GM18868 (cell line): ENCODE measurements around the gene CNOT1.
"Not testable (repeated sequence)": the region's sequence is repeated elsewhere in the genome, so short reads cannot be mapped to it uniquely, and the experiment has no call there.

Source experiments
- ATAC-seq: cut with Tn5 transposase; IDR thresholded peaks from one replicate; pipeline ENCODE4 v1.9.1; 2021; ENCODE audit warnings: mild to moderate bottlenecking, moderate library complexity; ENCODE audit not compliant: unreplicated experiment

The CNOT1 gene

GRCh38 chr16:58582971-58583765 is 46.5 kb downstream of the CNOT1 start:
- ATAC-seq = no peak

- ATAC-seq = no peak
These were observed 47.5 kb downstream of the CNOT1 start for GRCh38 chr16:58582133-58582532.

DNA sequence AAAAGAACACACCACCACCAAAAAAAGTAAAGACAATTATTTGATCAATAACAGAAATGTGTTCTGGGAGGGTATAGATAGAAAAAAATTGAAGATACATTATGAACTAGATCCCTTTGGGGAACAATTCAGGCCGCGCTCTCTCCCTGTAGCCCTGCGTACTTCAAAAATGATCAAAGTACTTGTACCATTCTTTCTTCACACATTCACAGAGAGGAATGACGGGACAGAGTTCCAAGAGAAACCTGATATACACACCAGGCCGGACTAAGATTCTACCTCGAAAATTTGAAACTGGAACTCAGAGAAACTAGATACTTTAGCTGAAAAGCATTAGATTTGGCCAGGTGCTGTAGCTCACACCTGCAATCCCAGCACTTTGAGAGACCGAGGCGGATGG is 50.0 kb downstream of the CNOT1 start:
- ATAC-seq = no peak

DNA sequence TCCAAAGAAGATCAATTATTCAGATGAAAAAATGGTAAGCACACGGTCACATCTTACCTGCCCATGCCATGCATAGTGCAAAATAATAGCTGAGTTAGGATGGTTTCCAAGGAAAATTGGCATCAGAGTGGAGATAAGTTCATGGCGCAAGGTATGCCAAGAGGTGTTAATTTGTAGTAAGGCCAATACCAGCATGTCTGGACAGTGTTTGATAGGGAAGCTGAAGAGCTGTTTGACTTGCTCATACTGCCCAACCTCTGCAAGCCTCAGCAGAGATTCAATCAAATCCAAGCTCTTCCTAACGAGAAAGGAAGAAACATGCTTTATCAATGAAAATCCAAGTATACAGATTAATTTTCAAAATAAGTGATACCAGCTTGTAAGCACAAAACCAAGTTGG is 51.0 kb downstream of the CNOT1 start:
- ATAC-seq = no peak

DNA sequence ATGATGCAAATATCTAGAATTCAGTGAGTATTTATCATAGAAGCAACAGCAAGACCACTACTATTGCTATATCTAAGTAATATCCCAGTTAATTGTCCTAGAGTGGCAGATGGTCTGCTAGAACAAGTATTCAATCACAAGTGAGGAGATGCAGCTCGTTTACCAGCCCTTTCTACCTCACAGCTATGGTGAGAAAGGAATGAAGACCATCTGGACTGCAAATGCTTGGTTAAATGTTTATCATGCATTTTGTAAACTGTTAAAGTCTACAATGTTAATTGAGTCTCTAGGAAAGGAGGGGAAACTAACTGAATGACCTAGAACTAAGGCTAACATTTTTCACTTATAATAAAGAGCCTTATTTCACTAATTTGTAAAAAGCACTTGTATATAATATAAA is 52.5 kb downstream of the CNOT1 start:
- ATAC-seq = no peak

DNA sequence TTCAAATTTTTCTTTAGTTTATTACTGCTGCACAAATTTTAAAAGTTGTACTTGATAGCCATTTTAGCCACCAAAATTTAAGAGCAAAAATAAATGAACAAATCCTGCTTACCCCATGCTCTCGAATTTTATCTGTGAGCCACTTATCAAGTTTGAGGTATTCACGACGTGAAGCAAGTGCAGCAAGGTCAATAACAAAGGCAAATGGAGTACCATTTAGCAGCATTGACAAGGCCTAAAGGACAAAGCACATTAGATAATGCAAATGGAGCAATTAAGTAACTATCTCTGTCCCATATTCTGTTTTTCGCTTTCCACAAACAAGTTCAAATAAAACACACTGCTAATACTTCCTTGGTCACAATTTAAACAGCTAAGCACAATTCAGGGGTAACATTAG is 54.7 kb downstream of the CNOT1 start:
- no peak for ATAC-seq

DNA sequence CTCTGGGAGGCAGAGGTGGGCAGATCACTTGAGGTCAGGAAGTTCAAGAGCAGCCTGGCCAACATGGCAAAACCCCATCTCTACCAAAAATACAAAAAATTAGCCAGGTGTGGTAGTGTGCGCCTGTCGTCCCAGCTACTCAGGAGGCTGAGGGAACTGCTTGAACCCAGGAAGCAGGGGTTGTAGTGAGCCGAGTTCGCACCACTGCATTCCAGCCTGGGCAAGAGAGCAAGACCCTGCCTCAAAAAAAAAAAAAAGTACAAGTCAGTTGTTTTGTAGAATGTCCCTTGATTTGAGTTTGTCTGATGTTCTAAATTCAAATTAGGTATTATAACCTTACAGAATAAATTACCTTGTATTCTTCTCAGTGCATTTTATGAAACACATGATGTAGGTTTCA is 63.9 kb downstream of the CNOT1 start:
- ATAC-seq = not testable (repeated sequence)

GRCh38 chr16:58563775-58564174 is 65.9 kb downstream of the CNOT1 start:
- no peak for ATAC-seq

- no peak for ATAC-seq
These were observed 66.4 kb downstream of the CNOT1 start for GRCh38 chr16:58563235-58563634.

DNA sequence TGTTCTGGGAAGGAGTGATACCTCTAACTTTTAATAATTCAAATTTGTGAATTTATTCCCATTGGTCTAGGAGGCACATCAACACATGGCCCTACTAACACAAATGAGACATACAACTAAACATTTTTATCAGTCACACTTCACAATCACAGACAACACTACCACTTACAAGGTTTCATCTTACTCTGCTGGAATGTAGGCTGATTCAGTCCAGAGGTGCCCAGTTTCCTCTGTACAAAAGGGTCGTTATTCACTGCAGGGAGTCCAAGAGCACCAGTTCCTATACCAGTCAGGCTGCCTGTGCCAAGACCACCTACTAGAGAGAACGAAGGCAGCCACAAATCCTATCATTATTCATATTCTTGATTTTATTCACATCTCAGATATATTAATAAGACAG is 72.9 kb downstream of the CNOT1 start:
- no peak for ATAC-seq

- ATAC-seq = no peak
These were observed 78.1 kb downstream of the CNOT1 start for GRCh38 chr16:58551496-58551895.

DNA sequence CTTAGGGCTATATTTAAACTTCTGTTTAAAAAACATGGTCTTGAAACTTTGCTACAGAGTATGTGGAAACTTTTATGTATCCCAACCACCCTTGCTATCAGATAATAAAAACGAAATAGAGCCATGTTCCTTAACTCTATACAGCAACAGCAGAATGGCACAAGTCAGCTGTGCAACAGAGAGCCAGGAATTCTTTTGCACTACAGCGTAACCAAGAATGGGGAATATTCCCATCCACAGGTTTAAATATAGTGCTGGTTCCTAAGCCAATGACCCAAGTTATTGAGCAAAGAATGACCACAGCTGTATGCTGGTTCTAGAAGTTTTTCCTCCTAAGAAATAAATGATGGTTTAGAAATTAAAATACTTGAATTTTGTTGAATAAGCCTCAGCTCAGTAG is 81.2 kb downstream of the CNOT1 start:
- ATAC-seq = no peak

- no peak for ATAC-seq
These were observed 85.9 kb downstream of the CNOT1 start for GRCh38 chr16:58543685-58544084.

DNA sequence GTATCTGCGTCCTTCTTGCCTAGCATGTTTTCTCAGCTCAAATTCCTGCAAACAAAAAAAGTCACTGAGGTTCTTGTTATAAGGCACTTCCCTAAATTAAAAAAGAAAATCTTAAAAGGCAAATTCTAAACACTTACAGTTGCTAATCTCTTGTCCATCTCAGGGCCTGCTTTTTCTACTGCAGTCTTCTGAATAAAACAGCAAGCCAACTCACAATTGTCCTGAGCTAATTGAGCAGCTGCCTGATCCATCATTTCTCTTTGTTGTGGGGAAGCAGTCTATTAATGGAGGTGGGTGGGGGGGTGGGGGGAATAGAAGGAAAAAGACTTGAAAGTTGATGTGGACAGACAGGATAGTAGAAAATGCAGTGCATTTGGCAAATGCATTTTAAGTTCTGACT is 87.3 kb downstream of the CNOT1 start:
- ATAC-seq = no peak

- no peak for ATAC-seq
These were observed 87.9 kb downstream of the CNOT1 start for GRCh38 chr16:58541711-58542110.

- no peak for ATAC-seq
These were observed 92.3 kb downstream of the CNOT1 start for GRCh38 chr16:58537124-58537906.

DNA sequence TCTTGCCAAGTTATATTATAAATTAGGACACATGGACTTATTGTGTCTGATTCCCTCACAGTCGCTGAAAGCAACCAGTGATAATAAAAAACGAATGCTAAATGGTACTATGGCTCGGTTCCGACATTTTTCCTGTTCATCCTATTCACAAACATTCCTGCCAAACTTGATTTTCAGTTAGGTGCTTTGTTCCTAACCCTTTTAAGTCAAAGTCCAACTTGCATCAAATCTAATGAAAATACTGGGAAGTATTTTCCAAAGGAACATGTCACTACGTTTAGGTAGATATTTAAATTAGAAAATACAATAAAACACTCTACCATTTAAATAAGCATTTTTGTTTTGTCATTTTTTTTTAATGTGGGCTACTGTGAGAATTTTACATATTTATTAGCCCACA is 93.3 kb downstream of the CNOT1 start:
- ATAC-seq = no peak

GRCh38 chr16:58535100-58535499 is 94.5 kb downstream of the CNOT1 start:
- no peak for ATAC-seq

GRCh38 chr16:58533751-58534470 is 95.7 kb downstream of the CNOT1 start:
- ATAC-seq = no peak

- no peak for ATAC-seq
These were observed 97.2 kb downstream of the CNOT1 start for GRCh38 chr16:58532414-58532813.

- ATAC-seq = no peak
These were observed 99.4 kb downstream of the CNOT1 start for GRCh38 chr16:58530179-58530578.

DNA sequence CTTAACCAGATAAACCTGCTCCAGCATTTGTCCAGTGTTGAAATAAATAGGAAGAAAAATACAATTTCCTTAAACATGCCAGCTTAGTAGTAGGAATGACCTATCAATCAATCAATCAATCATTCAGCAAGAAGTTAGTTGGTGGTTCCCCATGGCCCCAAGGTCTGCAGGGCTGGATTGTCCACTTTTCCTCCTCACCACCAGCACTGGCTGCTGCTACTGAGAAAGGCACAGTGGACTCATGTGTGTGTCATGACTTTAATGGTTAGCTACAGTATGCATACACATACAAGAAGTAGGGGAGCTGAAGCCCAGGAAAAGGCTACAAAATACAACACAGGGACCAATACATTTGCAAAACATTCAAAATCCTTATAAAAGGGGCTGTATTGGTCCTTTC is 109.9 kb downstream of the CNOT1 start:
- ATAC-seq = no peak
